Measurements from ENCODE around the gene MMP12.

The MMP12 gene

GRCh38 chr11:102849311-102849710 is 25.5 kb downstream of the MMP12 start:
- DNase-seq, result no peak

DNA sequence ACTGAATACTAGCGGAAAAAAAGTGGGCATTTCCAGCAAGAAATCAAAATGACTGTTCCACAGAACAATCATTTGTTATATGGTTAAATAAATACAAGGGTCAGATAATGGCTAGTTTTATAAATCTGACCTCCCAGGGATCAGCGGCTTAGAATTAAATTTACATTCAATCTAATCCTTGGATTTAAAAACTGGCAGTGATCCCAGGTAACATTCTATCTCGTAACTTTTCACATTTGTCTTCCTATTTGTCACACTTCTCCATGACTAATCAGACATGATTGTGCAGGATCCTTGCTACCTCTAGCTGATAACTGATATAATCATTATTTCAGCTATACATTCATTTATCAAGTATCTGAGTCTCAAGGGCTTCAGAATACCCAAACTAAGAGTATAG is 28.5 kb downstream of the MMP12 start:
- DNase-seq, result no peak

DNA sequence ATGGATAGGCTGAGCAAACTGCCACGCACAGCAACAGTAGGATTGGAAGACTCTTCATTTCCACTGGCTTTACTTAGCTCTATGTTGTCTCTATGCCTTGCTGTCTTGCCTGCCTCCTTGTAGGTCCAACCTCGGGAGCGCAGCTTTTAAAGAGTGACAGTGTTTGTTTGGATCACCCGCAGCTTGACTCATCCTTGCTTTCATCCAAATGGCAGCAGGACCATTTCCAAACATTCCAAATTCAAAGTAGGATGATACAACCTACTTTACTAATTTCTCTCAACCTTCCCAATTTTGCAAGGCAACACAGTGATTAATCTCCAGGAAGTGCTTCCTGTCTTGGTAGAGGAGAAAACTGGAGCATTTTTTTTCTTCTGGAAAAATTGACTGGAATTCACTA is 31.3 kb downstream of the MMP12 start, which contains the start of gene MMP3:
Gene MMP3 (minus strand): TSS at position 121 of the 400 bp plus-strand sequence. CDS start 63 bp downstream, at position 58.
- DNase-seq, result no peak

- DNase-seq, result no peak
These were observed 31.9 kb downstream of the MMP12 start for GRCh38 chr11:102842930-102843329.

- DNase-seq, result no peak
These were observed 34.8 kb downstream of the MMP12 start for GRCh38 chr11:102840018-102840417.

DNA sequence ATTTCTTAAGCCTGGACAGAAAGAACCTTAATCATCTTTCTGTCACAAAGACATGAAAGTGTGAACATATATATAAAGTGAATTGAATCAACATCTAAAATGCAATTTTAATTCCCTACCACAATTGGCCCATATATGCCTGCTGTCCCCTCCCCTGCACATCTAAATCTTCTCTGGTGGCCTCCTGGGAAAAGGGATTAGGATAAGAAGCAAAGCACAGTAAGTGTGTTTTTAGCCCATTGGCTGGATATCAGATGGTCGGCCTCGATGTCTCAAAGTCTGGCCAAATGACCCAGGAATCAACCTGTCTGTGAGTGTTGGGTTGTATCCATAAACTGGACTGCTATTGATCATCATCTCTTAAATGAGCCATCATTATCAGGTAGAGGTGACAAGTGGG is 37.1 kb downstream of the MMP12 start:
- DNase-seq, result no peak

DNA sequence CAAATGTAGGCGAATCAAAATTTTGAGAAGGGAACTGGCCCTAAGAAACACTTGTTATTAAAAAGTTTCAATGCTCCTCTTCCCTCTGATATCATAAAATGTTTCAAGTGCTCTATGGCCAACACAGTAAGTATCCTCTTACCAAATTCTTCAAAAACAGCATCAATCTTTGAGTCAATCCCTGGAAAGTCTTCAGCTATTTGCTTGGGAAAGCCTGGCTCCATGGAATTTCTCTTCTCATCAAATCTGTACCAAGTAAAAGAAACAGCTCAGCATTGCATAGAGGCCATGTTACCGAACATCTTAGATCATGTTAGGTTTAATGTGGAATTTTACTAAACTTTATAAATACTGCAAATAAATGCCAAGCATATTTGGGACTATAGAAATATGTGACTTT is 37.6 kb downstream of the MMP12 start:
- no peak for DNase-seq

DNA sequence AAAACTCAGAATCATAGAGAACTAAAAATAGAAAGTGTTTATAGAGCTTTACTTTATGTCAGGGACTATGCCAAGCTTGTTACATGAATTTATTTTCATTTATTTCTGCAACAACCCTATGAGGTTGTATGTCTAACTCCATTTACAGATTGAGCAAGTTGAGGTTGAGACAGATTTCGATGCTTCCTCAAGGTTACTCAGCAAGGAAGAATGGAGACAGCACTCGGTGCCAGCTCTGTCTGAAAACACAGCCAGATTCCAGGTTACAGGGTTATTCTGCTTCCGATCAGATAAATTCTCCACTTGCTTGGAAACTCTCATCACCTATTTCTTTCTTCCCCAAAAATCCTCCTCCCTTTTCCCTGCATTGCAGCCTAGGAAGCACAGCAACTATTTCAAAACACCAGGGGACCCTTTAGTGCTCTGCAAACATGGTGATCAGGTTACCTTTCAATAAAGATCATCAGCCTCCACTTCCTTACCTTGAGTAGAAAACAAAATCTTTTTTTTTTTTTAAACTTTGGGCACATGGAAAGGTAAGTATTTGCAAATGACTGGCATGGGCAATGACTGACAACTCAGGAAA is 38.4 kb downstream of the MMP12 start:
- no peak for DNase-seq

DNA sequence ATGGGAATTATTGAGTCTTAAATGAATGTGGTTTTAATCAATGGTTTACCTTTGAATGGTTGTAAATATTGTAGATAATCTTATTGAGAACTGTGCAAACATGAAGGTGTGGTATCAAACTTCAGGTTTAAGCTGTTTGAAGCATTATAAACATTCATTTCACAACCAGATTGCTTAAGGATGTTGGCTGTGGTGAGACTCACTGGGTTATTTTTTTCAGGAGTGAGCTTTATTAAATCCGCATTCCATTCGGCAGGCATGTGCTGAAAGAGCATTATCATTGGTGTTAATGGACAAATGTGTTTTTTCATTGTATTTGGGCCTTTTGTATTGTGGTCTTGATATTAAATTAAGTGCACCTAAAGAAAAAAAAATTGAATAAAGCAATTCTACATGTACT is 41.1 kb downstream of the MMP12 start:
- no peak for DNase-seq

- no peak for DNase-seq
These were observed 42.2 kb downstream of the MMP12 start for GRCh38 chr11:102832612-102833011.

DNA sequence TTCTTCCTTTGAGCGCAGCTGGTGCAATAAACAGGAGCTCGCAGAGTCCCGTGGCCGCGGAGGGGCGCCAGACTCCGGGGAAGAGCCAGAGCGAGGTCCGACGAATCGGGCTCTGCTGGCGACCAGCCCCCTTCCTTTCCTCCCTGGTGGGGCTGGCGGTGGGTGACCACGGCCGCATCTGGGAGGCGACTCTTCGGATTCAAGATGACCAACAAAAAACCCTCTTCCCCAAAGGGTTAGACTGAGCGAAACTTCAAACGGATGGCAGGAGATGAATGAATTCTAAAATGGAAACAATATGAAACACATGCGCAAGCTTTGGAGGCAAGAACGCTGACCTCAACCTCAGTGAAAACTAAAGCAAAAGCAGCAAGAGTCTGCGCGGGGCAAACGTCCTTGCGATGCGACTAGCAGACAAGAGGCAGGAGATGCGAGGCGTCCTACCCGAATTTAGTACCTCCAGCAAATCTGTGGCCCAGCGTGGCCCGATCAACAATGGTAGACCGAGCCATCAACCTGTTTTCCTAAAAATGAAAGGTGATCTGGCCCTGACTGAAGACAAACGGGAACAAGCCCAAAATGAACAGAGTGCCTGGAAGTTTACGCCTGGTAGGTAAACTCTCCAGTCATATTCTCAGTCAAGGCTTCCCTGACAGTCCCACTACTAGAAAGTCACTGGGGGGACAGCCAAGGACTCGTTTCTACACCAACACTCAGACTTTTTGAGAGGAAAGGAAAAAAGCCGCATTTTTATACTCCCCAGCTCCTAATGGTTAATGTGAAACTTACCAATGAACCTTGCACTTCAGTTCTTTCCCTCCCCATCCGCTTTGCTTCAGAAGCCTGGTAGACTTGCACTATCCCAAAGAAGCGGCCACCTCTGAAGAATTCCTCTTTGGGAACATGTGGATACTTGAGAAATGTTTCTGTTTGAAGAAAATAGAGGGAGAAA is 43.0 kb downstream of the MMP12 start:
- DNase-seq, result no peak

DNA sequence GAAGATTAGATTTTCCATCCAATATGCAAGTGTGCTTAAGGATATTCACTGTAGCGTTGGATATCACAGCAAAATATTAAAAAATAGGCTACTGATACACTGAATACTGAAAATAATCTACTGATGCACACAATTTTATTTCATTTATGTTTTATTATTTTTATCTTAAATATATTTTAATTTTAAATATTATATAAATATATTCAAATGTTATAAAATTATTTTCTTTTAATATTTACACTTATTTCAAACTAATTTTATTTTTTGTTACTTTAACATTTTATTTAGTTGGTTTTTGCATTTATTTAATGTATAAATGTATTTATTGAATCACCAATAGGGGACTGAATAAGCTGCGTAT is 43.7 kb downstream of the MMP12 start:
- no peak for DNase-seq

GRCh38 chr11:102830001-102830727 is 44.6 kb downstream of the MMP12 start:
- DNase-seq, result no peak

GRCh38 chr11:102829316-102830000 is 45.3 kb downstream of the MMP12 start:
- DNase-seq, result no peak

- DNase-seq, result no peak
These were observed 50.2 kb downstream of the MMP12 start for GRCh38 chr11:102824556-102824955.

DNA sequence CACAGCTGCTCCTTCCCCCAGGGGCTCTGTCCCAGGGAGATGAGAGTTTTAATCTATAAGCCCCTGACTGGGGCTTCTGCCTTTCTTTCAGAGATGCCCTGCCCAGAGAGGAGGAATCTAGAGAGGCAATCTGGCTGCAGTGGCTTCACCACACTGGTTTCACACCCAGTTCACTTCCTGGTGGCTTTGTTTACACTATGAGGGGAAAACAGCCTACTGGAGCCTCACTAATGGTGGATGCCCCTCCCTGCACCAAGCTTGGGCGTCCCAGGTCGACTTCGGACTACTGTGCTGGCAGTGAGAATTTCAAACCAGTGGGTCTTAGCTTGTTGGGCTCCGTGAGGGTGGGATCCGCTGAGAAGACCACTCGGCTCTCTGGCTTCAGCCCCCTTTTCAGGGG is 55.3 kb downstream of the MMP12 start:
- no peak for DNase-seq

- no peak for DNase-seq
These were observed 61.3 kb downstream of the MMP12 start for GRCh38 chr11:102813484-102813883.
